NCI-H345 treated with DMSO at 0.1 percent for 48 hours (cell line): ENCODE data around the gene LRRC36.

Source experiments
- DNase-seq: peaks from one replicate; lab custom pipeline; 2025; ENCODE audit not compliant: unreplicated experiment; lab: John Stamatoyannopoulos, UW

LRRC36 gene

DNA sequence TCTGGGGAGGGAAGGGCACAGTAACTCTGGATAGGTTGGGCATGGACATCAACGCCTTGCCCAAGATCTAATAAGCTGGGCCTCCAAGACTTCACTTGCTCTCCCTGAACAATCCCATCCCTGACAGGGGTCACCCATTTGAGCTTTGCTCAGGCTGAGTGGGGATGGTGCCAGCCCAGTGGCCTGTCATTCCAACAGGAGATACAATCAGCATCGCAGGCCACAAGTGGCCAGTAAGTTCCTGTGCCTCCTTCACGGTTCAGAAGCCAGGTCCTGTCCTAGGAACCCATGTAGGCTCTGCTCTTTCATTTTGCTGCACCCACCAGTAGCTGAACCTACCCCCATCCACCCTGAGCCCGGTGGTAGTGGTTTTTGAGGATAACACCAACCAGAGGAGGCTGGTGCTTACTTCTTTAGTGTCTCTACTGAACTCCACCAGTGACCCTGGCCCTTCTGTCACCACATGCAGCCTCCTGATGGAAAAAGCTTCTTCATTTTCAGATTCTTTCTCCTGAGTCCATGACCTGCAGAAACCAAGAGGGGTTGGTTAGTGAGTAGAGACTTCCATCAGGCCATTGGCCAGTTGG lies 32.4 kb upstream of the LRRC36 start:
- DNase-seq, result no peak

DNA sequence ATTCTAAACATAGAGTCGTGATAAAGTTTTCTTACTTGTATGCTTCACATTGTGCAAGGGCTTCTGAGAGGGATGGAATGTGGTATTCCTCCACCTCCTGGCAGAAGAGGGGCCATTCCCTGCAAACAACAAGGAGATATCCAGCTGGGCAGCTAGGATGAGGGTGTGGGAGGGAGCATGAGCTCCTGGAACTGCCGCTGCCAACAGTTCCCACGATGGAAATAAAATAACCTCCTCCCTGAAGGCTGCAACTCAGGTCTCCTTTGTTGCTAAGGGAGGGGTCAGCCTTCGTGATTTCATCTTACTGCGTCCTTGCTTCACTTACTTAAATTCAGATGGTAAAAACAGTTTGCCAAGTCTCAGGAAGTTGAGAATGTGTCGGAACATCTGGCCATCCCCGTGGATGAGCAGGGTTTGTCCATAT lies 31.7 kb upstream of the LRRC36 start:
- DNase-seq, result no peak

DNA sequence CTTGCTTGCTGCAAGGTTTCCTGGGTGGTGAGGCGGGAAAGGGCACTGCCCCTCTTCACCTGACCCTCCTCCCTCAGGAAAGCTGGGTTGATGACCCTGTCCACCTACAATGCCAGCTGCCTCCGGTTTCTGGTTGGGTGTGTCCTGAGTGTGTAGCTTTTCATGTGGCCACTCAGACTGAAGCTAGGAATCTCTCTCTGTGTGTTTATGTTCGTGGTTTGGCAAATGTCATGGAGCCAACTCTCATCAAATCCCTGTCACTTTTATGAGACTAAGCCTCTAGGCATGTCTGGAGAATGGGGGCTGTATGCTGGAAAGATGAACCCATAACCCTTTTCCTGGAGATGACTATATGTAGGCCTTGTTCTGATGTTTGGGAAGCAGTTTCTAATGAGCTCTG lies 30.2 kb upstream of the LRRC36 start:
- DNase-seq, result no peak

DNA sequence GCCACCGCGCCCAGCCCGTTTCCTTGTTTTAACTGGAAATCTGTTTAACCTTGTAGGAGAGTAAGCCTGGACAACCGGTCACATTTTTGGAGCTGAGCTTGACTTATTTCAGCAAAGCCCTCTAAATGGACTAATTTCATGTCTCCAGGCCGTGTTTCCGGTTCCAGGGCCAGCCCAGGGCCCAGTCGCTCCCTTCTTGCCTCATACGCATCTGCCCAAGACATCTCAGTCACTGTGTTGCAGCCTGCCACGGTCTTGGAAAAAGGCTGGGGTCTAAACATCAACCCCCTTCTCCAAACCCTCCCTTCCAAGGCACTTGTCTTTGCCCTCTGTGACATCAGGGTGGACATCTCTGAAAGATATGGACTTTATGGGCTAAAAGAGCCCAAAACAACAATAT lies 28.3 kb upstream of the LRRC36 start:
- no peak for DNase-seq

DNA sequence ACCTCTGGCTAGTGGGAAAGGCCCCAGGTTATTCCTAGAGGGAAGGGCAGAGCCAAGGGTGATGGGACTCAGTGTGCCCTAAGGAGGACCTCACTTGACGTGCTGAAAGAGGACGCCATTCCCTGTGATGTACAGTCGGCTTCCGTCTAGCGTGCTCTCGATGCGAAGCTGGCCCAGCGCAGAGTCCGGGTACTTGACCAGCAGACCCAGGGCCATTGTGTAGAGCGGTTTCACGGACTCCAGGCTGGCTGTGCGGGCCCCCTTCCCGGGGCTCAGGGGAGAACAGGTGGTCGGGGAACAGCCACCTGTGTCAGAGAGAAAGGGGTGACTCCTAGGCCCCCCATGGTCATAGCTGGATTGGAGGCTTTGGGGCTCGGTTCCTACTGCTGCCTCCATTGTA lies 27.3 kb upstream of the LRRC36 start:
- no peak for DNase-seq

DNA sequence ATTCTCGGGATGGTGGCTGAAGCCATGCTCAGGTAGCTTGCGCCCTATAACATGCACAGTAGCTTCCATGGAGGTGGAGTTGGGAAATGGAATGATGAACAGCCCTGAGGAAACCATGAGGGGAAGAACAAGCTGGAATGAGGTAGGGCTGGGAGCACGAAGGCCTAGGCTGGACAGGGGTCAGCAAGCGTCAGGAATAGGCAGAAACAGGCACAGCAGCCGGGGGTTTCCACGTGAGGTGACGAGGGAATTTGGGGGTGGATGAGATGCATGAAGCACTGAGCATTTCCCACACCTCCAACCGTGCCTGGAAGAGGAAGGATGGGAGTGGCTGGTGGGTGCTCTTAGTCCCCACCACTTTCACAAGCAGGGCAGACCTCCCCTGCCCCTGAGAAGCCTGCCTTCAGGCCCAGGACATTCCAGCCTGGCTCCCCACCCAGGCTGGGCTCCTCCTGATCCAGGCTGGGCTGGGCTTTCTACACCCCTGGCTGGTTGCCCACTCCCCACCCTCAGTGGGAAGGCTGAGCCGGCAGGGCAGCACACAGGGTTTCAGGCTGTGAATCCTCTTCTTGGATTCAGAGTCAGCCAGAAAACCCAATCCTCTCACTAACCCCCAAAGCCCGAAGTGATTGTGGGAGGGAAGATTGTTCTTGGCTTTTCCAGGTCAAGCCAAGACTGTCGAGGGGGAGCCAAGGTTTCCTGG lies 25.4 kb upstream of the LRRC36 start:
- no peak for DNase-seq

DNA sequence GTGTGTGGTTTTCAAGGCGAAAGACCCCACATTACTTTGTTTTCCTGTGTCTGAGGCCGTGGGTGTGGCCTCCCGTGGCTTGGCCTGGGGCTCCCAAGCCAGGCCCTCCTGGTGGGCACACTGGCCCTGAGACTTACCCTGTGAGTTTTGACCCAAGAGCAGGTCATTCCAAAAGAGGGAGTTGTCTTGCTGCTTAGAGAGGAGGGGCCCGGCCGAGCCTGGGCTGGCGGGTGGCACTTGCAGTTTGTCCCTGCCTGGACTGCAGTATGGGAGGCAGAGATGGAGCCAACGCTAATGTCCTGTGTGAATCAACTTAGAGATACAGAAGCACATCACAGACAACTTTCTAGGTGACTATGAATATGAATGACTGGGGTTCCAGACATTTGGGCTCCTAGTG lies 24.5 kb upstream of the LRRC36 start:
- no peak for DNase-seq

DNA sequence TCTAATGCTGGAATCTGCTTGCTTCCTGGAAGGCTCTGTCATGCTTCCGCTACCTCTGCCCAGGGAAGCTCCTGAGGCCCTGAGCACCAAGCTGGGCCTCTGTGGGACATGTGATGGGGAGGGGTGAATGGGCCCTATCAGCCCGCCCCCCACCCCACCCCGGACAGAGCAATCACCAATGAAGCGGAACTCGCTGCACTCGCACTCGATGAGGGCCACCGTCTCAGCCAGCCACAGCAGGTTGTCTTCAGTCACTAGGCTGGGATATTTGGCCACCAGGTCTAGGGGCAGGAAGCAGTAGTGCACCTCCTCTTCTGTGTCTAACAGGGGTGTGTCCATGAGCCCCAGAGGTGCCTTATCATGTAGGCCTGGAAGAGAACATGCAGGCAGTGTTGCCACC lies 23.6 kb upstream of the LRRC36 start:
- DNase-seq, result no peak

DNA sequence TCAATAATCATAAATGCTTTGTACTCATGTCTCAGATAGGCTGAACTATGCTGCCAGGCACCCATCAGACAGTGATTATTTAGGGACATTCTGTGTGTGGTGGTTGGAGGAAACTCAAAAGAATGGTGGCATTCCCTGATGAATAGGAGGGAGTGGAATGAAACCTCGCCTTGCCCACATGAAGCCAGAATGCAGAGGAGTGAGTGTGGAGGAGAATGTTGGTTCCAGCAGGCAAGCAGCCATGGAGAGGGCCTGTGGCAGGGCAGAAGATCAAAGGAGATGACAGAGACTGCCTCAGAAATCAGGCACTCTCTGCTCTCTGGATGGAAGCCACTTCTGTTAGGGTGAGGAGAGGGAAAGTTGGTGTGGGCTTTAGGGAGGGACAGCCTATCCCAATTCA lies 22.6 kb upstream of the LRRC36 start:
- DNase-seq, result no peak

DNA sequence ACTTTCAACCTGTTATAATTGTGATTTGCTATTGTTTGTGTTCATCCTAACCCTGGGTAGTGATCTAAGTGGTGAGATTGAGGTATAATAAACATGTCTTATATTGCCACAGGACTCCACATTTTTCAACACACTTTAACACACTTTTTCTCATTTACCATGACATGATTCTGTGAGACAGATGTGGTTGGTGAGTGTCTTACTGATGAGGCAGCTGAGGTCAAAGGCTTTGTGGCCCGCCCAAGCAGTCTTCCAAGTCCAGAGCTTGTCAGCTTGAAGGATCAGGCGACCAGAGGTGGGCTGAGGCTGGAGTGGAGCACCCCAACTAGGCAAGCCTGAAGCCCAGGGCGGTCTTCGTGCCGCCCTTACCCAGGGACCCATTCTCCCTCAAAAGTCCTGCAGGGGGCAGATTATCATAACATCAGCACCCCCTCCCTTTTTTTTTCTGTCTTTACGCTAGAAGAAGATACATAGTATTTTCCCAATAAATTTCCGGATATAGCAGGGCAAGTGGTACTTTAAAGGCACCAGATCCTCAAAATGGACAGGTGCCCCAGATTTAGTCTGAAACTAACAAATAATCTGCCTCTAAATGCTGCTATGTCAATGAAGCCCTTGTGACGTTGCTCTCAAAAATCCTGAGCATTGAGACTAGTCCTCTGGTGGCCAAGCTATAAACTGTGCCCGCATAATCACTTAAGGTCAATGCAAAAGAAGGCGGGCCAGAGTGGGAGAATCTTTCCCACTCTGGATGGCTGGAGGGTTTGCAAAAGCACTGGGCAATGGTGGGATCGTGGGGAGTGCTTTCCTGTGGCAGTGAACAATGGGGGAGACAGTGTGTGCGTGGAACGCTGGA lies 21.2 kb upstream of the LRRC36 start:
- DNase-seq, result no peak

DNA sequence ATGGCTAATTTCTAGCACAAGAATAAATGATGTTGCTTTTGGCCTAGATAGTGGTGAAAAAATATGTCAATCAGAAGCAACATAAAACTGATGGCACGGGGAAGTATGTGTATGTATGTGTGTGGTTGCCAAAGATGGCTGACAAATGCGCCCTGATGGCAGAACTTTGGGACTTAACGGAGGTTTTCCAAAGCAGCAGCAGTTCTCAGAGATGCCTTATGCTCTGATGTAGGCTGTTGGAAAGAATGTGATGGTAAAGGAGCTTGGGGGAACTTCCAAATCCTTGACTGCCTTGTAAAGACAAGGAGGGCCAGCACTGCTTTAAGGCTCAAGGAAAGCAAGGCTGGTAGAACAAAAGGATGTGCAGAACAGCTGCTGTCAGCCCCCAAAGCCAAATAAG lies 16.1 kb upstream of the LRRC36 start:
- no peak for DNase-seq

DNA sequence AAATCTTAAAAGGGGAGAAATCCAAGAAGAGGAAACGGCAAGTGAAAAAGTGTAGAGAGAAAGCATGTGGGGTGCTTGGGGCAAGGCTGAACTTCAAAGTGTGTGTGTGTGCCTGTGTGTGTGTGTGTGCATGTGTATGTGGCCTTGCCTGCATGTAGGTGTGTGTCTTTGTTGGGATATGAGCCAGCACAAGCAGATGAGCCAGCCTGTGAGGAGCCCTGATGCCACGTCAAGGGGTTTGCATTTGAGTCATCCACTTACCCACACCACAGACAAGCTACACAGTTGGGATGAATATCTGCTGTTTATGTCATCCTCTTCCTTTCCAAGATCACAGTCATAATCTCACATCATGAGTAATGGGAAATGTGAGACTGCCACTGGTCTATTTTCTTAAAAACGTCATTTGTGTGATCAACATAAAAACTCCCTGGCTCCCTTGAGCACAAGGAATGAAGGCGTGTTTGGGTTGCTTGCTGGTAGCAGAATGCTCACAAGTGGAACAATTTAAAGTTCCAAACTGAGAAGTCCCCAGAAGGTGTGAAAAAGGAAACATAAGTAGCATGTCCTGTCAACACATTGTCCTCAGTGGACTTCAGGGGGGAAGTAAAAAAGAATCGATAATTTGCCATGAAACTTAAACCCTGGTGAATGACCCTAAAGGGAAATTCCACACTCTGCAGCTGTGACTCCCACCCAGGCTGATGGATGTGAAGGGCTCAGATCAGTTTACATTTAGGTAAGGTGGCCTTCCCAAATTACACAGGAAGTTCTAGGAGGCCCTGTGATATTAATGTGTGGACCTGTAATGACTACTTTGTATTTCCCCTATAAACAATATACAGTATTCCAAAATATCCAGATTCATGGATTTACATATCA lies 14.8 kb upstream of the LRRC36 start:
- no peak for DNase-seq

DNA sequence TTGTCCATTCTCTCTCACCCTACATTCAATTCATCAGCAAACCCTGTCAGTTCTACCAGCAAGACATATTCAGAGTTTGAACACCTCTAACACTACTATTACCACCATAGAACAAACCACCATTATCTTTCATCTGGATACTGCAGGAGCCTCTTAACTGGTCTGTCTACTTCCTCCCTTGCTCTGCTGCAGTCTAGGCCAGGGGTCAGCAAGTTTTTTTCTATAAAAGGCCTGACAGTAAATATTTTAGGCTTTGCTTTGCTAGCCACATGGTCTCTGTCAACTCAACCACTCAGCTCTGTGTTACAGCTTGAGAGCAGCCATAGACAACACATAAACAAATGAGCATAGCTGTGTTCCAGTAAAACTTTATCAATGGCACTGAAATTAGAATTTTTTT lies 13.9 kb upstream of the LRRC36 start:
- no peak for DNase-seq

DNA sequence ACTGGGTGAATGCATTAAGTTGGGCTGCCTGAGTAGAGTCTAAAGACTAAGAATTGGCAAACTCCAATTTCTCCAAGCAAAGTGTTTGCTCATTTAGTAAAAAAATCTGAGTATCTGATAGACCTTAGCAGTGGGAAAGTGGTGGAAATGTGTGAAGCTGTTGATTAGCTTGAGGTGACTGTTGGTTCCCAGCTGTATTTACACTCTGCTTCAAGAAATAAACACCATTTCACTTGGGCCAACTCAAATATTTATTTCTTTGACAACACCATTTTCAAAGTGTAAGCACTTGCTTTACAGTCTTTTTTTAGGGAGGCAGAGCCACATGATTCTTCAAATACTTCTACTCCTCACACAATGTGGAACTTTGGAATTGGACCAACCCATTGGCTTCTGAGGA lies 8.8 kb upstream of the LRRC36 start:
- no peak for DNase-seq

DNA sequence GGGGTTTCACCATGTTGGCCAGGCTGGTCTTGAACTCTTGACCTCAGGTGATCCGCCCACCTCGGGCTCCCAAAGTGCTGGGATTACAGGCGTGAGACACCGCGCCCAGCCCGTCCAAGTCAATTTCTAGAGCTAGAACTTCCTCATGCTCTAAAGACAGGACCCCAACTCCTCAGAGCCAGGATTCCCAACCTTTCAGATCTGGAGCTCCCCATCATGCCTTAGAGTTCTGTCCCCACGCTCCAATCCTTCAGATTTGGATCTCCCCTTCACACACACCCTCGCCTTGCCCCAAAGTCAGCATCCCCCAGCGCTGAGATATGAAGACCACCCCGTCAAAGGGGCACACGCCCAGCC lies 522 bp upstream of the LRRC36 start:
- DNase-seq, result no peak

DNA sequence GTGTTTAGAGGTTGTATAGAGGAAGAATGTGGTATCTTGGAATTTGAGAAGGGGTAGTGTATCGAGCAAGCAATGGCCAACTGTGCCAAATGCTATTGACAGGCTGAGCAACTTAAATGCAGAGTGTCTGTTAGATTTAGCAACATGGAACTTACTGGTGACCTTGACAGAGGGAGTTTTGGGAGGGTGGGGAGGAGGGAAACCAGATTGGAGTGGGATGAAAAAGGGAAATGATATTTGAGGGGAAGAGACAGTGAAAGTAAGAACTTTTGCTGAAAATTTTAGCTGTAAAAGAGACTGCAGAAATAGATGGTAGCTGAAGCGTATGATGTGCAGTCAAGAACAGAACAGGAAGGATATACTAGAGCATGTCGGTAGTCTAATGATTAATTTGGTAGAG lies 1.1 kb downstream of the LRRC36 start:
- no peak for DNase-seq

DNA sequence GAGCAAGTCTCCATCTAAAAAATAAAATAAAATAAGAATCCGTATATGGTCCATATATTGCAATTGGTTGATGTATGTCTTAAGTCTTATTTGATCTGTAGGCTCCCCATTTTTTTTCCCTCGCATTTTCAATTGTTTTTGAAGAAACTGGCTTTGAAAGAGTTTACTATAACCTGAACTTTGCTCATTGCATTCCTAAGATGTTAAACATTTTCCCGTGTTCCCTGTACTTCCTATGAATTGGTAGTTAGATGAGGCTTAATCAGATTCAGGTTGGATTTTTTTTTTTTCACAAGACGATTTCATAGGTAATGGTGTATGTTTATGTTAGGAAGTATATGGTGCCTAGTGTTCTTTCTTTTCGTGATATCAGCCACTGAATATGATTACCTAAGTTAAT lies 3.3 kb downstream of the LRRC36 start:
- DNase-seq, result no peak

DNA sequence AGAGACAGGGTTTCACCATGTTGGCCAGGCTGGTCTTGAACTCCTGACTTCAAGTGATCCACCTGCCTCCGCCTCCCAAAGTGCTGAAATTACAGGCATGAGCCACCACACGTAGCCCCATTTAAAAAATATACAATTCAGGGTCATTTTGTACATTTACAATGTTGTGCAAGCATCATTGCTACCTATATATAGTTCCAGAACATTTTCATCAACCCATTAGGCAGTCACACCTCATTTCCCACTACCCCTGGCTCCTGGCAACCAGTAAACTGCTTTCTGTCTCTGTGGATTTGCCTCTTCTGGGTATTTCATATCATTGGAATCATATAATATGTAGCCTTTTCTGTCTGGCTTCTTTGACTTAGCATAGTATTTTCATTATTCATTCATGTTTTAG lies 6.7 kb downstream of the LRRC36 start:
- DNase-seq, result no peak

DNA sequence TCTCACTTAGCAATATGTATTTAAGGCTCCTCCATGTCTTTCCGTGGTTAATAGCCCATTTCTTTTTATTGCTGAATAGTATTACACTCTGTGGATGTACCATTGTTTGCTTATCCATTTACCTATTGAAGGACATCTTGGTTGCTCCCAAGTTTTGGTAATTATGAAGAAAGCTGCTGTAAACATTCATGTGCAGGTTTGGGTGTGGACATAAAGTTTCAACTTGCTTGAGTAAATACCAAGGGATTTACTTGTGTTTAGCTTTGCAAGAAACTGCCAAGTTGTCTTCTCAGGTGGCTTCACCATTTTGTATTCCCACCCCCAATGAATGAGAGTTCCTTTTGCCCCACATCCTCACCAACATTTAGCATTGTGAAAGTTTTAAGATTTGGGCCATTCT lies 9.5 kb downstream of the LRRC36 start:
- no peak for DNase-seq

DNA sequence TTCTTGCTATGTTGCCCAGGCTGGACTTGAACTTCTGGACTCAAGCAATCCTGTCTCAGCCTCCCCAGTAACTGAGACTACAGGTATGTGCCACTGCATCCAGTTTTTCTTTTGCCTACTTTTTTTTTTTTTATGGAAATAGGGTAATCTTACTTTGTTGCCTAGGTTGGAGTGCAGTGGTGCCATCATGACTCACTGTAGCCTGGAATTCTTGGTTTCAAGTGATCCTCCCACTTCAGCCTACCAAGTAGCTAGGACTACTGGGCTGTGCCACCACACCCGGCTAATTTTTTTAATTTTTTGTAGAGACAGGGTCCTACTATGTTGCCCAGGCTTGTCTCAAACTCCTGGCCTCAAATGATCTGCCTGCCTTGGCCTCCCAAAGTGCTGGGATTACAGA lies 10.0 kb downstream of the LRRC36 start:
- no peak for DNase-seq

DNA sequence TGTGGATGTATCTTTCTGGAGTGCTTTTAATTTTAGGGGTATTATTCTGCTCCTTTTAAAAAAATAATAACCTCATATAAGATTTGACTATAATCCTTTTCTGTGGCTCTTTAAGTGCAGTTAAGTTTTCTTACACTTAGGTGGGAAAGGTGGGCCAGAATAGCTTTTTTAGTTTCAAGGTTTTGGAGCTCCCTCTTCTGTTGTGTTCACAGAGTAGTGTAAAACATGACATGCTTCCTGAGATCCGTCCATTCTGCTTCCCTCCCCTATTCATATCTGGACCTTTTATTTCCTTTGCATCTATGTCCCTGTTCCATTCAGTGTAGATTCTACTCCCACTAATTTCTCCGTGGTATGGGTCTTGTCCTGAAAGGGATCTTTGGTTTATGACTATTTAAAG lies 12.8 kb downstream of the LRRC36 start:
- no peak for DNase-seq
